NB4 (cell line): ENCODE measurements around the gene OSBPL10.

Experiments used
- DNase-seq: peaks from one replicate; pipeline ENCODE4 v3.0.0; 2010; ENCODE audit warnings: low read depth
- H3K4me3 ChIP-seq: one replicate; pipeline ENCODE4 v1.5.1; 2011; ENCODE audit warnings: mild to moderate bottlenecking, low read depth, low read length, moderate library complexity
- MYC ChIP-seq: IDR thresholded peaks from 2 replicates; pipeline ENCODE4 v1.6.1; 2011; ENCODE audit warnings: low read depth, low read length
- POLR2A ChIP-seq: IDR thresholded peaks from 2 replicates; pipeline ENCODE4 v1.6.1; 2011; ENCODE audit warnings: mild to moderate bottlenecking; ENCODE audit not compliant: insufficient read length; ENCODE audit errors: extremely low read depth
- TF ChIP-seq, protein P1 (sequence below): IDR thresholded peaks from 2 replicates; pipeline ENCODE4 v1.6.1; 2011; ENCODE audit warnings: low read depth, low read length
- TF ChIP-seq, protein P2 (sequence below): IDR thresholded peaks from one replicate; pipeline ENCODE4 v1.5.1; 2012; ENCODE audit warnings: low read depth, low read length

The OSBPL10 gene

DNA sequence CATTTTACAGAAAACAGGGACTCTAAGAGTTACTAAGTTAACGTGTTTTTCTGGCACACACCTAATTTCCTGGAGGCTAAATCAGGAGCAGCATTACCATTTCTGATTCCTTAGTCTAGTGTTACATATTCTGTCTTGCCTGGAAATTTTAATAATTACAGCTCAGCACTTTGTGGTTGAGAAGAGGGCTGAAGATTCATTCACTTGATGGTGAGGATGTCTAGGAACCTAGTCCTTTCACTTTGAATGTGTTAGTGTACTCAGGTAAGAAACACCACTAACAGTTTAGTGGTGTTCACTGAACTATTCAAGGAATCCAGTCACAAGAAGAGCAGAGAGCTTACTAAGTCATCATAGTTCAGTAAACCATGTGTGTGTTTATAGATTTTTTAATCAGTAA, 345.5 kb downstream of the OSBPL10 start:
- DNase-seq, result no peak
- no peak for TF ChIP-seq POLR2A
- TF ChIP-seq, protein P1, sequence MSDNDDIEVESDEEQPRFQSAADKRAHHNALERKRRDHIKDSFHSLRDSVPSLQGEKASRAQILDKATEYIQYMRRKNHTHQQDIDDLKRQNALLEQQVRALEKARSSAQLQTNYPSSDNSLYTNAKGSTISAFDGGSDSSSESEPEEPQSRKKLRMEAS, result no peak
- TF ChIP-seq, protein P2, sequence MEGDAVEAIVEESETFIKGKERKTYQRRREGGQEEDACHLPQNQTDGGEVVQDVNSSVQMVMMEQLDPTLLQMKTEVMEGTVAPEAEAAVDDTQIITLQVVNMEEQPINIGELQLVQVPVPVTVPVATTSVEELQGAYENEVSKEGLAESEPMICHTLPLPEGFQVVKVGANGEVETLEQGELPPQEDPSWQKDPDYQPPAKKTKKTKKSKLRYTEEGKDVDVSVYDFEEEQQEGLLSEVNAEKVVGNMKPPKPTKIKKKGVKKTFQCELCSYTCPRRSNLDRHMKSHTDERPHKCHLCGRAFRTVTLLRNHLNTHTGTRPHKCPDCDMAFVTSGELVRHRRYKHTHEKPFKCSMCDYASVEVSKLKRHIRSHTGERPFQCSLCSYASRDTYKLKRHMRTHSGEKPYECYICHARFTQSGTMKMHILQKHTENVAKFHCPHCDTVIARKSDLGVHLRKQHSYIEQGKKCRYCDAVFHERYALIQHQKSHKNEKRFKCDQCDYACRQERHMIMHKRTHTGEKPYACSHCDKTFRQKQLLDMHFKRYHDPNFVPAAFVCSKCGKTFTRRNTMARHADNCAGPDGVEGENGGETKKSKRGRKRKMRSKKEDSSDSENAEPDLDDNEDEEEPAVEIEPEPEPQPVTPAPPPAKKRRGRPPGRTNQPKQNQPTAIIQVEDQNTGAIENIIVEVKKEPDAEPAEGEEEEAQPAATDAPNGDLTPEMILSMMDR, result no peak
- TF ChIP-seq MYC, result no peak
- no peak overlapping the region for H3K4me3 ChIP-seq

DNA sequence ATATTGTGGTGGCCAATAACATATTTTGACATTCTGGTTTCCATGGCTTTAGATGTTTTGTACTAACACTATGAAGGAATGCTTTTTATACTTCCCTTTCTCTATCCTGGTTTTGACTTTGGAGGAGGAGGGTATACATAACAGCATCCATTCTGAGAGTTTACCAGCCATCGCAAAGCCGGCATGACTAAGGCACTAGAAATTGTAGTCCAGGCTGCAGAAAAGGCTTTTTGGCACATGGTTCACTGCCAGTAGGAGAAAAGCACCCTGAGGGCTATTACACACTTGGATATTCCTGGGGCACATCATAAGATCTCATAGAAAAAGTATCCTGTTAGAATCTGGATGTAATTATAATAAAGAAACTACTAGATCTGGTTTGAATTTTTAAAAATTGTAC, 346.6 kb downstream of the OSBPL10 start:
- no peak overlapping the region for H3K4me3 ChIP-seq
- TF ChIP-seq, protein P1, result no peak
- TF ChIP-seq MYC (no peak), POLR2A (no peak)
- TF ChIP-seq, protein P2, result no peak
- DNase-seq, result no peak

DNA sequence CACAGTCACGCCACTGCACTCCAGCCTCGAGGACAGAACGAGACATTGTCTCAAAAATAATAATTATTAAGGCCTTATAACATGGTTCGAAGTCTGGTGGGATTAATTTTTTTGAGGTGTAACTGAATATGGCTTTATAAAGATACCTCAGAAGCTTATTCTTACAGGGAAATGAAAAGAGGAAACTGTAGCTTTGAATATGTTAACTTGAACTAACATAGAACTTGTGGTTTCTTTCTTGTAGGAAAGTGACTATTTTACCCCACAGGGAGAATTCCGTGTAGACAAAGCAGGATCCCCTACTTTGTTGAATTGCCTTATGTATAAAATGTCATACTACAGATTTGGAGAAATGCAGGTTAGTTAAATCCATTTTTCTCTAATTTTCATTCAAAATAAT, 352.0 kb downstream of the OSBPL10 start:
- TF ChIP-seq, protein P2, result no peak
- TF ChIP-seq MYC (no peak), POLR2A (no peak)
- TF ChIP-seq, protein P1, result no peak

DNA sequence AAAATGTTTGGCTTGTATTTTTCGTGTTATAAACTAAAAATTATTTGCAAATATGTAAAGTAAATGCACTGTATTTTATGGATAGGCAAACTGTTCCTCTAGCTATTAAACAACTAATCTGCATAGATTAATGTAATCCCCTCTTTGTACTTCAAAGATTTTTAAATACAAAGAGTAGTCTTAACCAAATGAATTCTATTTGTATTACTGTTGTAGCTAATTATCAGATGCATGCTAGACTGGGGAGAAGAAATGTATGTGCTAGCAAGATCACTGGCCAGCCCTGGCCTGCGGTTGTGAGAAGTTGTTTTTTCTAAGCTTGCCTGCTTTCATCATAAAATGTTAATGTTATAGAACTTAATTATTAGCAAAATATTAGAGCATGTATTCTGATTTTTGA, 355.7 kb downstream of the OSBPL10 start:
- DNase-seq, result no peak
- no peak overlapping the region for H3K4me3 ChIP-seq
- TF ChIP-seq, protein P1, result no peak
- TF ChIP-seq MYC (no peak), POLR2A (no peak)
- TF ChIP-seq, protein P2, result no peak

More for the DNA sequence above, 352.0 kb downstream of the OSBPL10 start:
- DNase-seq, result no peak
- no peak overlapping the region for H3K4me3 ChIP-seq

DNA sequence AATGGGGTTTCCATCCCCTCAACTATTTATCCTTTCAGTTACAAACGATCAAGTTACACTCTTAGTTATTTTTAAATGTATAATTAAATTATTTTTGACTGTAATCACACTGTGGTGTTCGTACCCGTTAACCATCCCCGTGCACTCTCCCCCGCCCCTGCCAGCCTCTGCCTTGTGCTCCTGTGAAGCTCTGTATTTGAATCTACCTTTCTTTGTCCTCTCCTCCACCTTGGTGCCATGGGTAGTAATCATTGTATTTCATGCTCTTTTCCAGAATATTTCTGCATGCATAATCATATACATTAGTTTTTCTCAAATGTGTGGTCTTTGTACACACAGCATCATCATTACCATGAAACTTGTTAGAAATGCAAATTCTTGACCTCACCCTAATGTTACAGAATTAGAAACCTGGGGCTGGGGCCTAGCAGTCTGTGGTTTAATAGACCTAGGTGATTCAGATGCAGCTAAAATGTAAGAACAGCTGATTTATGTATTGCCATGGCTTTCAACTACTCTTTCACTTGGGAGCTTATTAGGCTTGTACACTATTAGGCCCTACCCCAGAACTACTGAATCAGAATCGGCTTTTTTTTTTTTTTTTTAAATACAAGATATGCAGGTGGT, 356.9 kb downstream of the OSBPL10 start:
- DNase-seq, result no peak
- H3K4me3 ChIP-seq, result no peak overlapping the region
- TF ChIP-seq, protein P2, result no peak
- no peak for TF ChIP-seq MYC
- TF ChIP-seq POLR2A, result no peak
- TF ChIP-seq, protein P1, result no peak
